Hepatocyte (in vitro differentiated cells): Measurements from ENCODE around the gene THY1. TPM values are rescaled to one million over a fixed set of nuclear protein-coding genes. Genes with fewer than 3 reads are reported as not detected.

Source experiments
- DNase-seq: peaks from one replicate; pipeline ENCODE4 v3.0.0-alpha.2; 2016; ENCODE audit warnings: low spot score
- H2AFZ ChIP-seq: fragments of 200-600 bp; sonication (generic); 2 replicates; pipeline ENCODE4 v1.6.0; 2016; ENCODE audit warnings: antibody characterized with exemption, mild to moderate bottlenecking
- H3K27ac ChIP-seq: fragments of 200-600 bp; sonication (generic); 2 replicates; pipeline ENCODE4 v1.5.1; 2016; ENCODE audit warnings: mild to moderate bottlenecking
- H3K27me3 ChIP-seq: fragments of 200-600 bp; sonication (generic); 2 replicates; pipeline ENCODE4 v1.6.1; 2016
- H3K36me3 ChIP-seq: fragments of 200-600 bp; sonication (generic); replicated peaks from 2 replicates; pipeline ENCODE4 v1.5.1; 2016; ENCODE audit warnings: low read depth; ENCODE audit not compliant: insufficient read depth
- H3K4me1 ChIP-seq: fragments of 200-600 bp; sonication (generic); 2 replicates; pipeline ENCODE4 v1.5.1; 2016; ENCODE audit warnings: mild to moderate bottlenecking, moderate library complexity; ENCODE audit not compliant: insufficient read depth
- H3K4me2 ChIP-seq: fragments of 200-600 bp; sonication (generic); 2 replicates; pipeline ENCODE4 v1.6.0; 2016
- H3K4me3 ChIP-seq: fragments of 200-600 bp; sonication (generic); 2 replicates; pipeline ENCODE4 v1.5.1; 2016; ENCODE audit warnings: mild to moderate bottlenecking
- H3K79me2 ChIP-seq: fragments of 200-600 bp; sonication (generic); 2 replicates; pipeline ENCODE4 v1.6.0; 2017; ENCODE audit warnings: mild to moderate bottlenecking
- H3K9me2 ChIP-seq: fragments of 200-600 bp; sonication (generic); replicated peaks from 2 replicates; pipeline ENCODE4 v1.6.0; 2017; ENCODE audit warnings: mild to moderate bottlenecking; ENCODE audit not compliant: insufficient read depth
- H3K9me3 ChIP-seq: fragments of 200-600 bp; sonication (generic); 2 replicates; pipeline ENCODE4 v1.5.1; 2016; ENCODE audit warnings: low read depth, mild to moderate bottlenecking
- H4K20me1 ChIP-seq: fragments of 200-600 bp; sonication (generic); 2 replicates; pipeline ENCODE4 v1.6.0; 2016; ENCODE audit warnings: mild to moderate bottlenecking; ENCODE audit not compliant: insufficient read depth, poor library complexity, severe bottlenecking
- EZH2 ChIP-seq: fragments of 200-600 bp; sonication (generic); IDR thresholded peaks from 2 replicates; pipeline ENCODE4 v1.6.1; 2016; ENCODE audit warnings: antibody characterized with exemption, mild to moderate bottlenecking, borderline replicate concordance
- EZH2phosphoT487 ChIP-seq: fragments of 200-600 bp; sonication (generic); IDR thresholded peaks from one replicate; pipeline ENCODE4 v1.6.1; 2018; ENCODE audit warnings: antibody characterized with exemption, mild to moderate bottlenecking, low read depth, moderate library complexity; ENCODE audit not compliant: unreplicated experiment, severe bottlenecking
- WGBS: methylation state at CpG from one replicate; pipeline ENCODE4 v1.1.6; 2016; ENCODE audit warnings: low lambda C conversion rate; ENCODE audit errors: missing lambda C conversion rate; 5-methylcytosine and 5-hydroxymethylcytosine counted together
- polyA plus RNA-seq: library from polyadenylated mRNA; unstranded; fragments of >200 nt; fragmentation: Nextera tagmentation; extraction: Ambion mirVana; gene quantifications from 2 replicates; pipeline ENCODE4 v1.2.1, GENCODE V29; 2016
- total RNA-seq: library from RNA; depleted of rRNA; stranded (reverse); fragments of >200 nt; gene quantifications from 2 replicates; pipeline ENCODE4 v1.2.3, GENCODE V29; 2014
- TF ChIP-seq, protein P1 (sequence below): fragments of 200-600 bp; sonication (generic); IDR thresholded peaks from 2 replicates; pipeline ENCODE4 v1.5.1; 2016; ENCODE audit warnings: antibody characterized with exemption, mild to moderate bottlenecking; ENCODE audit not compliant: poor library complexity

The THY1 gene
- total and polyA plus RNA-seq, 2 experiments from 2014 or later, result 52.1 to 156 TPM

DNA sequence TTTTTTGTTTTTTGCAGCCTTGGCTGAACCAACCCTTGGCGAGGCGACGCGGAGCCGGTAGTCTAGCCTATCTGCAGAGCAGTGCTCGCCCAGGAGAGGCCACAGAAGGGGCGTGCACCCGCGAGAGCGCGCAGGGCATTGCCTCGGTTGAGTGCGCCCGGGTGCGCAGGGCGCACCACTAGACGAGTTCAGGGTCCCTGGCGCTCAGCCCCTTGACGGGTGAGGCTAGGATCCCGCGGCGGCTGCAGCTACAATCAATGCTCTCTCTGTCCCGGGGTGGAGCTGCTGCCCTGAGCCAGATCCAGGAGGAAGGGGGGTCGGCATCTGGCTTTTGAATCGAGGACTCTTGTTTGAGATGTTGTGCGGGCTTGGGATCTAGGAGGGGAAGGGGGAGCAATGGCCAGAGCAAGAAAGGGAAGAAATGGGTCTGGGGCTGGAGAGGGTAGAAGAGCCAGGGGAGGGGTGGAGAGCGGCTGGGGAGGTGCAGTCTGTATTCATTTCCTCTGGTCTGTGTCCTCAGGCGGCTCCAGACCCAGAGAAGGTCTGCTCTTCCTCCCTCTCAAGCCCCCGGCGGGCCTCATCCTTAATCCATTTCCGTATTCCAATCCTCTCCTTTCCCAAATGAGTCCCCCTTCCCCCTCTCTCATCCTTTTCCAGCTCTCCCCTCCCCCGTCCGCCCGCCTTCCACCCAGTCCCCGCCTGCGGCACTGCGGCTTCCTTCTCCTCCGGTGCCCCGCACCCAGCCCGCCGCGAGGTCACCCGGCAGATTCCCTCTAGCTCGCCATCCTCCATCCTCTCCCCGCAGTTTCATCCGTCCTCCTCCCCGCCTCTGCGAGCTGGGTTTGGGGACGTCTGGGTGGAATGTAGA, 797 bp downstream of the THY1 start:
- Histone ChIP-seq H3K27ac (peak overlapping the region; percentile 48), H3K36me3 (no peaks in the 10 kb centered on the region), H3K27me3 (peaks cover 33% of the 10 kb centered on the region), H4K20me1 (no peaks in the 10 kb centered on the region), H3K79me2 (no peaks in the 10 kb centered on the region), H3K4me3 (peak overlapping the region; percentile 41), H2AFZ (peak overlapping the region; percentile 63), H3K9me2 (no peaks in the 10 kb centered on the region), H3K9me3 (no peaks in the 10 kb centered on the region), H3K4me2 (peak overlapping the region; percentile 87), H3K4me1 (peaks cover 9% of the 10 kb centered on the region)
- WGBS, result 2% methylated on average over 35 of the region's 49 CpGs
- peak; percentile 32 for DNase-seq
- peak; percentile 48 for TF ChIP-seq EZH2
- TF ChIP-seq, protein P1, sequence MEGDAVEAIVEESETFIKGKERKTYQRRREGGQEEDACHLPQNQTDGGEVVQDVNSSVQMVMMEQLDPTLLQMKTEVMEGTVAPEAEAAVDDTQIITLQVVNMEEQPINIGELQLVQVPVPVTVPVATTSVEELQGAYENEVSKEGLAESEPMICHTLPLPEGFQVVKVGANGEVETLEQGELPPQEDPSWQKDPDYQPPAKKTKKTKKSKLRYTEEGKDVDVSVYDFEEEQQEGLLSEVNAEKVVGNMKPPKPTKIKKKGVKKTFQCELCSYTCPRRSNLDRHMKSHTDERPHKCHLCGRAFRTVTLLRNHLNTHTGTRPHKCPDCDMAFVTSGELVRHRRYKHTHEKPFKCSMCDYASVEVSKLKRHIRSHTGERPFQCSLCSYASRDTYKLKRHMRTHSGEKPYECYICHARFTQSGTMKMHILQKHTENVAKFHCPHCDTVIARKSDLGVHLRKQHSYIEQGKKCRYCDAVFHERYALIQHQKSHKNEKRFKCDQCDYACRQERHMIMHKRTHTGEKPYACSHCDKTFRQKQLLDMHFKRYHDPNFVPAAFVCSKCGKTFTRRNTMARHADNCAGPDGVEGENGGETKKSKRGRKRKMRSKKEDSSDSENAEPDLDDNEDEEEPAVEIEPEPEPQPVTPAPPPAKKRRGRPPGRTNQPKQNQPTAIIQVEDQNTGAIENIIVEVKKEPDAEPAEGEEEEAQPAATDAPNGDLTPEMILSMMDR, result no peak

- no peak overlapping the region for H2AFZ ChIP-seq
Measured at GRCh38 chr11:119421351-119421750, 1.6 kb downstream of the THY1 start.

DNA sequence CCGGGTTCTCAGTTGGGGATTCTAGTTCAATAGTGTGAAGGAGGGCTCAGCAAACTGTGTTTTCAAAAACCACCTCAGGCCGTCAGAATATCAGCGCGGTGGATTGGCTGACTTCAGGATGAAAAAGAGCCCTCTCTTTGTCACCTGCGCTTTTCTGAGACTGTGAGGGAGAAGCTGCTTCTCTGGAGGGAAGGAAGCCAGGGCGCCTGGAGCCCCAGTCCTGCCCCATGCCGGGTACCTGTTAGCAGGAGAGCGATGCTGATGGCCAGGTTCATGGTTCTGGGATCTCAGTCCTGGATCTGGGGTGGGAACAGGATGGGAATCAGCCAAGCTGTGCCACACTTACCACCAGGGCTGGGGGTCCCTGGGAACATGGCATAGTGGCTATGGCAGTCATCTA, 2.3 kb downstream of the THY1 start:
- no peak for DNase-seq
- Histone ChIP-seq H3K27ac (no peak overlapping the region), H3K9me2 (no peaks in the 10 kb centered on the region), H3K36me3 (no peaks in the 10 kb centered on the region), H3K4me2 (no peak overlapping the region), H3K4me1 (peaks cover 9% of the 10 kb centered on the region), H3K9me3 (no peaks in the 10 kb centered on the region), H2AFZ (no peak overlapping the region), H4K20me1 (no peaks in the 10 kb centered on the region), H3K4me3 (no peak overlapping the region), H3K27me3 (peaks cover 33% of the 10 kb centered on the region), H3K79me2 (no peaks in the 10 kb centered on the region)
- TF ChIP-seq, protein P1, result no peak
- TF ChIP-seq EZH2 (no peak), EZH2phosphoT487 (no peak)
- WGBS, result 94% methylated on average over 8 of the region's 8 CpGs

More at GRCh38 chr11:119421351-119421750, 1.6 kb downstream of the THY1 start:
- Histone ChIP-seq H3K9me2 (no peaks in the 10 kb centered on the region), H3K79me2 (no peaks in the 10 kb centered on the region), H3K9me3 (no peaks in the 10 kb centered on the region), H3K4me2 (peak overlapping the region; percentile 87), H3K4me1 (peaks cover 9% of the 10 kb centered on the region), H3K36me3 (no peaks in the 10 kb centered on the region), H3K4me3 (peak overlapping the region; percentile 41), H3K27ac (no peak overlapping the region), H4K20me1 (no peaks in the 10 kb centered on the region), H3K27me3 (peaks cover 33% of the 10 kb centered on the region)
- WGBS, result 30% methylated on average over 8 of the region's 8 CpGs
- DNase-seq, result no peak
- TF ChIP-seq EZH2phosphoT487 (no peak), EZH2 (no peak)
- TF ChIP-seq, protein P1, result no peak
